Endothelial cell of umbilical vein (primary cell): ENCODE data around the gene FLRT1. TPM values are rescaled to one million over a fixed set of nuclear protein-coding genes. Genes with fewer than 3 reads are reported as not detected.

ENCODE experiments used
- BruUV-seq: library from RNA; stranded (reverse); fragments of 400-500 nt; replicated peaks from 2 replicates; lab custom pipeline; 2021; lab: Mats Ljungman, UMichigan
- CTCF ChIA-PET: fragments of 300-600, 350-600 bp; sonication (Branson Sonifier 250); formaldehyde crosslinking; loops from one replicate; lab custom pipeline; 2021; ENCODE audit warnings: antibody characterized with exemption, inconsistent platforms; lab: Charles Lee
- POLR2A ChIA-PET: fragments of 300-600, 350-600 bp; sonication (Branson Sonifier 250); formaldehyde crosslinking; loops from one replicate; lab custom pipeline; 2021; ENCODE audit warnings: antibody characterized with exemption, inconsistent platforms; lab: Charles Lee
- DNase-seq: peaks from one replicate; pipeline ENCODE4 v3.0.0-alpha.2; 2011; ENCODE audit warnings: low read depth, low spot score
- FAIRE-seq: peaks from 2 replicates; lab custom pipeline; 2011; peaks lifted over from hg19 to GRCh38; lab: Jason Lieb, UNC
- H2AFZ ChIP-seq: 2 replicates; pipeline ENCODE4 v1.6.0; 2012; ENCODE audit warnings: low read depth, low read length, control low read depth, inconsistent platforms
- H3K27ac ChIP-seq: 2 replicates; pipeline ENCODE4 v1.5.1; 2011; ENCODE audit warnings: low read depth, mild to moderate bottlenecking, control low read depth, low read length, moderate library complexity; ENCODE audit not compliant: insufficient read depth
- H3K27me3 ChIP-seq, 2 experiments: 2 replicates each; pipeline versions ENCODE4 v1.6.0 to v1.6.1; 2011; ENCODE audit warnings: low read length in 2 of 2, mixed read lengths in 1 of 2; ENCODE audit not compliant: control insufficient read depth in 2 of 2, insufficient read depth in 2 of 2
- H3K36me3 ChIP-seq, 2 experiments: 2 replicates in 1 of 2; 3 replicates in 1 of 2; pipeline ENCODE4 v1.5.1; 2011; ENCODE audit warnings: low read length in 2 of 2, mild to moderate bottlenecking in 1 of 2, moderate library complexity in 1 of 2; ENCODE audit not compliant: control insufficient read depth in 2 of 2, insufficient read depth in 2 of 2; ENCODE audit errors: extremely low read depth in 1 of 2
- H3K4me1 ChIP-seq: 3 replicates; pipeline ENCODE4 v1.5.1; 2011; ENCODE audit warnings: mild to moderate bottlenecking, low read length; ENCODE audit not compliant: control insufficient read depth, insufficient read depth; ENCODE audit errors: extremely low read depth
- H3K4me2 ChIP-seq: 2 replicates; pipeline ENCODE4 v1.6.1; 2011; ENCODE audit warnings: low read length, control low read depth, mixed read lengths; ENCODE audit not compliant: insufficient read depth
- H3K4me3 ChIP-seq, 3 experiments: fragments of 200-600 bp in 1 of 3; sonication (generic), shearing (Covaris generic) in 1 of 3; replicated peaks in 1 of 3; 2 replicates each; pipeline ENCODE4 v1.5.1; 2011 to 2016; ENCODE audit warnings: control low read depth in 3 of 3, low read length in 3 of 3, mild to moderate bottlenecking in 2 of 3, inconsistent platforms in 1 of 3, low read depth in 1 of 3, moderate library complexity in 1 of 3; ENCODE audit not compliant: insufficient read depth in 1 of 3
- H3K79me2 ChIP-seq: 2 replicates; pipeline ENCODE4 v1.6.0; 2012; ENCODE audit warnings: low read length, inconsistent platforms; ENCODE audit not compliant: control insufficient read depth, insufficient read depth
- H3K9ac ChIP-seq: replicated peaks from 2 replicates; pipeline ENCODE3; 2011; ENCODE audit warnings: low read length, control low read depth; ENCODE audit not compliant: insufficient read depth; ENCODE audit errors: extremely low read depth
- H3K9me1 ChIP-seq: replicated peaks from 3 replicates; pipeline ENCODE4 v1.6.0; 2011; ENCODE audit warnings: mild to moderate bottlenecking, low read length; ENCODE audit not compliant: control insufficient read depth, insufficient read depth; ENCODE audit errors: extremely low read depth
- H3K9me3 ChIP-seq: replicated peaks from 2 replicates; pipeline ENCODE4 v1.5.1; 2012; ENCODE audit warnings: low read length, inconsistent platforms; ENCODE audit not compliant: control insufficient read depth, insufficient read depth
- H4K20me1 ChIP-seq: replicated peaks from 2 replicates; pipeline ENCODE3; 2011; ENCODE audit warnings: mild to moderate bottlenecking, low read length; ENCODE audit not compliant: control insufficient read depth, insufficient read depth; ENCODE audit errors: extremely low read depth
- FOS ChIP-seq: IDR thresholded peaks from 2 replicates; pipeline ENCODE4 v1.6.1; 2011; ENCODE audit warnings: mild to moderate bottlenecking, low read length, moderate library complexity, borderline replicate concordance; ENCODE audit not compliant: insufficient read depth
- JUN ChIP-seq: IDR thresholded peaks from 2 replicates; pipeline ENCODE4 v1.6.1; 2011; ENCODE audit warnings: borderline replicate concordance, low read depth; ENCODE audit not compliant: insufficient read length, insufficient read depth
- POLR2A ChIP-seq: IDR thresholded peaks from 2 replicates; pipeline ENCODE4 v1.6.1; 2012; ENCODE audit warnings: low read depth, mild to moderate bottlenecking, control low read depth, low read length
- dilution Hi-C: fragments of 300-500 bp; cut with MboI; formaldehyde crosslinking; loops from one replicate; pipeline ENCODE4 v1.15.0; 2019; ENCODE audit warnings: low sequenced_read_pairs; ENCODE audit not compliant: extremely low pct_ligation_motif_present
- intact Hi-C: fragments of 100-400 bp; cut with micrococcal nuclease; formaldehyde crosslinking; loops from one replicate; pipeline ENCODE4 v1.10.0; 2022
- polyA plus RNA-seq, 4 experiments: library from polyadenylated mRNA; depleted of rRNA in 3 of 4; stranded (reverse) in 3 of 4; unstranded in 1 of 4; fragments of >200 nt; gene quantifications; 2 replicates each; pipeline versions ENCODE4 v1.2.1 to v1.2.3, GENCODE V29; 2011 to 2012; ENCODE audit warnings: missing spikeins in 1 of 4
- total RNA-seq: library from RNA; stranded (reverse); gene quantifications from 2 replicates; pipeline ENCODE4 v1.2.3, GENCODE V29; 2021
- TF ChIP-seq, protein P1 (sequence below), 2 donors: IDR thresholded peaks; 1 replicate in 1 of 2; 2 replicates in 1 of 2; pipeline ENCODE4 v1.5.1; 2011; ENCODE audit warnings: low read length in 2 of 2, mild to moderate bottlenecking in 2 of 2, moderate library complexity in 2 of 2, control low read depth in 1 of 2, inconsistent platforms in 1 of 2, low read depth in 1 of 2; ENCODE audit not compliant: insufficient read depth in 1 of 2; ENCODE audit errors: extremely low read depth in 1 of 2

The FLRT1 gene
- total and polyA plus RNA-seq, 2 donors (not counting 3 experiments of a cell fraction or from before 2014, with no cell fraction given): not detected

DNA sequence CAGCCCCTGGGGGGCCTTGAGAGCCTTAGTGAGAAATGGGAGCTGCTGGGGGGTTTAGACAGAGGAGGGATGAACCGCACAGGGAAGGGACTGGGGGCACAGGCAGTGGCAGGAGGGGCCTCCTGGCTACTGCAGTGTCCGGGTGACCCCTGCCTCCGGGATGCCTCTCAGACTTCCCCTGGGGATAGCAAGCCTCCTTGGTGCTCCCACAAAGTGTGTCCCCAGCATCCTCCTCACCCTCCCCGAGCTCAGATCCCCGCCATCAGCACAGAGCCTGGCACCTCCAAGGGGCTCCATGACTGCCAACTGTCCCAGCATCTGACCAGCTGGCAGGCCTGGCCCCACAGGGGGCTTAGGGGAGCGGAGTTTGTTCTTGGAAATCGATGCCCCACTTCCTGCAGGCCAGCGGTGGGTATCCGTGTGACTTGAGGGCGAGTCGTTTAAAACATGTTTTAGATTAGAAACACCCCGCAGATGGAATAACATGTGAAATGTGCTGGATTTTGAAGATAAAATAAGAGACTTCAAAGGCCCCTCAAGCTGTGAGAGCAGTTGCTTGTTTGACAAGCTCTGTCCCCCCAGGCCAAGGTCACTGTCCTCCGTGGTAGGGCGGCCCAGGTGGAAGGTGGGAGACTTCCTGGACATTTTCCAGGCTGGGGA is 13.5 kb upstream of the FLRT1 start:
- H3K4me3 ChIP-seq: no peak overlapping the region
- H3K4me1 ChIP-seq: no peaks in the 10 kb centered on the region
- no peak for DNase-seq
- H3K9me3 ChIP-seq: no peaks in the 10 kb centered on the region
- no peaks in the 10 kb centered on the region for H4K20me1 ChIP-seq
- H3K4me2 ChIP-seq: no peak overlapping the region
- POLR2A ChIA-PET: interaction anchor here (0.6 kb wide), 1 partner anchor 49 kb away, joined by 4 read pairs; no protein-coding TSS in a partner anchor
- no peaks in the 10 kb centered on the region for H3K36me3 ChIP-seq
- intact Hi-C loops: no loop called here
- H3K9ac ChIP-seq: no peak overlapping the region
- TF ChIP-seq JUN (no peak), POLR2A (no peak), FOS (no peak)
- no TSS peak for BruUV-seq
- no peak overlapping the region for H3K27ac ChIP-seq
- no peaks in the 10 kb centered on the region for H3K9me1 ChIP-seq
- H3K27me3 ChIP-seq: no peaks in the 10 kb centered on the region
- CTCF ChIA-PET: interaction anchor here (0.8 to 1.2 kb wide), 4 partner anchors 8 to 27 kb away, joined by 3 to 6 read pairs (median 3); no protein-coding TSS in a partner anchor
- no peak overlapping the region for H2AFZ ChIP-seq
- no peak for FAIRE-seq
- H3K79me2 ChIP-seq: no peaks in the 10 kb centered on the region
- dilution Hi-C loops: no loop called here

DNA sequence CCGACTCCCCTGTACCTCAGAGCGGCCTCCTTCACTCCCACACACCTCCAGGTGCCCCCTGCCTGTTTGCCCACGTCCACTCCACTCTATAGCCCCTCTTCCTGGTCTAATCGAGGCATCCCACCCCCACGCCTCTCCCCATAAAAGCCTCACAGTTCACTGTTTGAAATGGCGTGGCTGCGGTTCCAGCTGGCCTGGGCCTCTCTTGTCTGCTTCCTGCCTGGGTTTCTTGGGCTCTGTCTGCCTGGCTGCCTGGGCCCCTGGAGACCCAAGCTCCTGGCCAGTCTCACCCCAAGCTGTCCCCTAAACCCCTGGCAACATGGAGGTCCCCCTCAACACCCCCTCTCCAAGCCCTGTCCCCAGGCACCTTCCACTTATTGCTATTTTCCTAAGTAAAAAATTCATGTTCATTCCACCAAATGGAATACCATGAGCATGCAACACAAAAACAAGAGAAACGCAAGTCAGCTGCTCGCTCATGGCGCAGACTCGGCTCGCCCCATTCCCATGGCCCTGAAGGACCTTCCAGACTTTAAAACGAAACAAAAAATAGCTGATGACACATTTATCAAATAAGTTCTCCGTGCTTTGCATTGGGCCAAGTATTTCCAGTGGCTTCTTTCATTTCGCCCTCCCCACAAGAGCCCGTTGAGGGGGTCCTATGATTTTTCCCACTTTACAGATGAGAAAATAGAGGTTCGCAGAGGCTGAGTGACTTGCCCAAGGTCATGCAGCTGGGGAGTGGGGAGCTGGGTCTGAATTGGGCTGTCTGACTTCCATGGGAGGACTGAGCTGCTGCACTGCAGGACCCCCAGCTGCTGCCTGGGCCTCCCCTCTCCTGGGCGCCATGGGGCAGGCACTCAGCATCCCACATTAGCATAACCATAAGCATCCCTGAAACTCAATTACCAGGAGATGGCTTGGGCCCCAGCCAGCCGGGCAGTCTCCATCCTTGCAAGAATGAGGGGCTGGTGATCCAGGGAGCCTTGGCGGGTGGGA is 11.7 kb upstream of the FLRT1 start:
- dilution Hi-C loops: no loop called here
- H3K27me3 ChIP-seq: no peaks in the 10 kb centered on the region
- no peak overlapping the region for H2AFZ ChIP-seq
- H3K9me3 ChIP-seq: no peaks in the 10 kb centered on the region
- H3K36me3 ChIP-seq: no peaks in the 10 kb centered on the region
- no peaks in the 10 kb centered on the region for H4K20me1 ChIP-seq
- H3K9me1 ChIP-seq: no peaks in the 10 kb centered on the region
- no TSS peak for BruUV-seq
- H3K4me3 ChIP-seq: no peak overlapping the region
- H3K9ac ChIP-seq: no peak overlapping the region
- TF ChIP-seq, protein P1, sequence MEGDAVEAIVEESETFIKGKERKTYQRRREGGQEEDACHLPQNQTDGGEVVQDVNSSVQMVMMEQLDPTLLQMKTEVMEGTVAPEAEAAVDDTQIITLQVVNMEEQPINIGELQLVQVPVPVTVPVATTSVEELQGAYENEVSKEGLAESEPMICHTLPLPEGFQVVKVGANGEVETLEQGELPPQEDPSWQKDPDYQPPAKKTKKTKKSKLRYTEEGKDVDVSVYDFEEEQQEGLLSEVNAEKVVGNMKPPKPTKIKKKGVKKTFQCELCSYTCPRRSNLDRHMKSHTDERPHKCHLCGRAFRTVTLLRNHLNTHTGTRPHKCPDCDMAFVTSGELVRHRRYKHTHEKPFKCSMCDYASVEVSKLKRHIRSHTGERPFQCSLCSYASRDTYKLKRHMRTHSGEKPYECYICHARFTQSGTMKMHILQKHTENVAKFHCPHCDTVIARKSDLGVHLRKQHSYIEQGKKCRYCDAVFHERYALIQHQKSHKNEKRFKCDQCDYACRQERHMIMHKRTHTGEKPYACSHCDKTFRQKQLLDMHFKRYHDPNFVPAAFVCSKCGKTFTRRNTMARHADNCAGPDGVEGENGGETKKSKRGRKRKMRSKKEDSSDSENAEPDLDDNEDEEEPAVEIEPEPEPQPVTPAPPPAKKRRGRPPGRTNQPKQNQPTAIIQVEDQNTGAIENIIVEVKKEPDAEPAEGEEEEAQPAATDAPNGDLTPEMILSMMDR (IDR thresholded peaks at IDR 0.05; ENCODE audit: extremely low read depth in 1 of 2, insufficient read depth in 1 of 2, low read depth in 1 of 2, low read length in 2 of 2): no peak
- CTCF ChIA-PET: interaction anchor here (1.2 to 1.7 kb wide), 4 partner anchors 9 to 129 kb away, joined by 3 to 5 read pairs (median 4); no protein-coding TSS in a partner anchor
- no peak overlapping the region for H3K27ac ChIP-seq
- intact Hi-C loops: no loop called here
- FAIRE-seq: no peak
- H3K4me1 ChIP-seq: no peaks in the 10 kb centered on the region
- no peak overlapping the region for H3K4me2 ChIP-seq
- POLR2A ChIA-PET: no interaction called here
- H3K79me2 ChIP-seq: no peaks in the 10 kb centered on the region
- DNase-seq: no peak
